C4-2B (cell line): ENCODE measurements around the gene IL36B.
"Not testable (repeated sequence)": the region's sequence is repeated elsewhere in the genome, so short reads cannot be mapped to it uniquely, and the experiment has no call there.

Experiments used
- ZFX ChIP-seq: fragments of 450-650 bp; IDR thresholded peaks from 2 replicates; pipeline ENCODE4 v1.6.1; 2017
- TF ChIP-seq, protein P1 (sequence below): fragments of 450-650 bp; conservative IDR thresholded peaks from 2 replicates; pipeline ENCODE4 v1.5.1; 2017; ENCODE audit warnings: mild to moderate bottlenecking

DNA sequence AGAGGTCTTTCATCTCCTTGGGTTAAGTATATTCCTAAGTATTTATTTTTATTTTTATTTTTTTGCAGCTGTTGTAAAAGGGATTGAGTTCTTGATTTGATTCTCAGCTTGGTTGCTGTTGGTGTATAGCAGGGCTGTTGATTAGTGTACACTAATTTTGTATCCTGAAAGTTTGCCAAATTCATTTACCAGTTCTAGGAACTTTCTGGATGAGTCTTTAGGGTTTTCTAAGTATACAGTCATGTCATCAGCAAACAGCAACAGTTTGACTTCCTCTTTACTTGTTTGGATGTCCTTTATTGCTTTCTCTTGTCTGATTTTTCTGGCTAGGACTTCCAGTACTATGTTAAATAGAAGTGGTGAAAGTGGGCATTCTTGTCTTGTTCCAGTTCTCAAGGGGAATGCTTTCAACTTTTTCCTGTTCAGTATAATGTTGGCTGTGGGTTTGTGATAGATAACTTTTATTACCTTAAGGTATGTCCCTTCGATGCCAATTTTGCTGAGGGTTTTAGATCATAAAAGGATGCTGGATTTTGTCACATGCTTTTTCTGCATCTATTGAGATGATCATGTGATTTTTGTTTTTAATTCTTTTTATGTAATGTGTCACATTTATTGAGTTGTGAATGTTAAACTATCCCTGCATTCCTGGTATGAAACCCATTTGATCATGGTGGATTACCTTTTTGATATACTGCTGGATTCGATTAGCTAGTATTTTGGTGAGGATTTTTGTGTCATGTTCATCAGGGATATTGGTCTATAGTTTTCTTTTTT, 44.4 kb upstream of the IL36B start:
- TF ChIP-seq, protein P1, sequence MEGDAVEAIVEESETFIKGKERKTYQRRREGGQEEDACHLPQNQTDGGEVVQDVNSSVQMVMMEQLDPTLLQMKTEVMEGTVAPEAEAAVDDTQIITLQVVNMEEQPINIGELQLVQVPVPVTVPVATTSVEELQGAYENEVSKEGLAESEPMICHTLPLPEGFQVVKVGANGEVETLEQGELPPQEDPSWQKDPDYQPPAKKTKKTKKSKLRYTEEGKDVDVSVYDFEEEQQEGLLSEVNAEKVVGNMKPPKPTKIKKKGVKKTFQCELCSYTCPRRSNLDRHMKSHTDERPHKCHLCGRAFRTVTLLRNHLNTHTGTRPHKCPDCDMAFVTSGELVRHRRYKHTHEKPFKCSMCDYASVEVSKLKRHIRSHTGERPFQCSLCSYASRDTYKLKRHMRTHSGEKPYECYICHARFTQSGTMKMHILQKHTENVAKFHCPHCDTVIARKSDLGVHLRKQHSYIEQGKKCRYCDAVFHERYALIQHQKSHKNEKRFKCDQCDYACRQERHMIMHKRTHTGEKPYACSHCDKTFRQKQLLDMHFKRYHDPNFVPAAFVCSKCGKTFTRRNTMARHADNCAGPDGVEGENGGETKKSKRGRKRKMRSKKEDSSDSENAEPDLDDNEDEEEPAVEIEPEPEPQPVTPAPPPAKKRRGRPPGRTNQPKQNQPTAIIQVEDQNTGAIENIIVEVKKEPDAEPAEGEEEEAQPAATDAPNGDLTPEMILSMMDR: not testable (repeated sequence)
- not testable (repeated sequence) for TF ChIP-seq ZFX
